MM.1S (cell line): ENCODE results near the gene SCN10A.

Experiments
- CTCF ChIP-seq: fragments of 300-600 bp; sonication (generic); IDR thresholded peaks from 2 replicates; pipeline ENCODE4 v1.5.1; 2016; ENCODE audit warnings: antibody characterized with exemption, low read length, mixed read lengths
- EZH2 ChIP-seq: fragments of 300-600 bp; sonication (generic); optimal IDR thresholded peaks from 2 replicates; pipeline ENCODE3; 2017; ENCODE audit warnings: low read depth, mild to moderate bottlenecking, antibody characterized with exemption, low read length, mixed read lengths
- EZH2phosphoT487 ChIP-seq: fragments of 300-600 bp; sonication (generic); IDR thresholded peaks from 2 replicates; pipeline ENCODE4 v1.6.1; 2018; ENCODE audit warnings: antibody characterized with exemption, low read length

- TF ChIP-seq CTCF (no peak), EZH2 (no peak), EZH2phosphoT487 (no peak)
Measured at GRCh38 chr3:38669668-38670067, 146.3 kb downstream of the SCN10A start.
